ENCODE results near the gene CCL16.
"Not testable (repeated sequence)": the region's sequence is repeated elsewhere in the genome, so short reads cannot be mapped to it uniquely, and the experiment has no call there.

The CCL16 gene

GRCh38 chr17:35984140-35984539, 2.8 kb upstream of the CCL16 start:
- DNase-seq, result no peak

- DNase-seq, result no peak
These were observed 1.3 kb upstream of the CCL16 start for GRCh38 chr17:35982409-35983191.

DNA sequence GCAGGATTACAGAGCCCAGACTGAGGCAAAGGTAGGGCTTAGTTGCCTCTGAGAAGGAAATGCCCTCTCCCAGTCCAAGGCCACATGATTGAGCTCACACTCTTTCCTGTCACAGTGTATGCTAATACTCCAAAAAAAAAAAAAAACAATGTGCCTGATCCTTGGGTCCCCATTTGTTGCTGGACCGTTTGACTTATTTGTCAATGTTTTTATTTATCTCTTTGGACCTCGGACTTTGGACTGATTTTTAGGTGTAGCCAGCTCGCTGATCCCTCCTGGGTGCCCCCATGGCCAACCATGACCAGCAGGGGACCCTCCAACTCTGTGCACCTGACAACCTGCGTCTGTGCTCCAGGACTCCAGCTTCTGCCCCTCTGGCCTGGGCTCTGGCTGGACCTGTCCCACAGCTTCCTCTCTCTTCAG, 622 bp upstream of the CCL16 start:
- no peak for DNase-seq

DNA sequence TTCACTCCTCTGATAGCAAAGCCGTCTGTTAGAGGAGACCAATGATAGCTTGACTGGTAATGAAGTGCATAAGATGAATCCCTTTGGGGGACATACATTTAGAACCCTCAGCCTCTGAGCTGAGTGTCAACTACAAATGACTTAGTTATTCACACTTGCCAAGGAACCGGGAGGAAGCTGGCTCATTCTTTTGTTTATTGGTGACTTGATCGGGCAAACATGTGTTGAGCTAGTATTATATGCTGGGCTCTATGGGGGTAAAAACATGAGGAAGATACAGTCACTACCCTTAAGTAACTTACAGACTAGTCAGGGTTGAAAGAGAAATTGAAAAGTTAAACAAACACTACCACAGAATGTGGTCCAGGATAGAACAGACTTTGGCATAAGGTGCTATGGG, 3.0 kb downstream of the CCL16 start:
- no peak for DNase-seq

GRCh38 chr17:35977509-35977908, 3.8 kb downstream of the CCL16 start:
- DNase-seq, result no peak

DNA sequence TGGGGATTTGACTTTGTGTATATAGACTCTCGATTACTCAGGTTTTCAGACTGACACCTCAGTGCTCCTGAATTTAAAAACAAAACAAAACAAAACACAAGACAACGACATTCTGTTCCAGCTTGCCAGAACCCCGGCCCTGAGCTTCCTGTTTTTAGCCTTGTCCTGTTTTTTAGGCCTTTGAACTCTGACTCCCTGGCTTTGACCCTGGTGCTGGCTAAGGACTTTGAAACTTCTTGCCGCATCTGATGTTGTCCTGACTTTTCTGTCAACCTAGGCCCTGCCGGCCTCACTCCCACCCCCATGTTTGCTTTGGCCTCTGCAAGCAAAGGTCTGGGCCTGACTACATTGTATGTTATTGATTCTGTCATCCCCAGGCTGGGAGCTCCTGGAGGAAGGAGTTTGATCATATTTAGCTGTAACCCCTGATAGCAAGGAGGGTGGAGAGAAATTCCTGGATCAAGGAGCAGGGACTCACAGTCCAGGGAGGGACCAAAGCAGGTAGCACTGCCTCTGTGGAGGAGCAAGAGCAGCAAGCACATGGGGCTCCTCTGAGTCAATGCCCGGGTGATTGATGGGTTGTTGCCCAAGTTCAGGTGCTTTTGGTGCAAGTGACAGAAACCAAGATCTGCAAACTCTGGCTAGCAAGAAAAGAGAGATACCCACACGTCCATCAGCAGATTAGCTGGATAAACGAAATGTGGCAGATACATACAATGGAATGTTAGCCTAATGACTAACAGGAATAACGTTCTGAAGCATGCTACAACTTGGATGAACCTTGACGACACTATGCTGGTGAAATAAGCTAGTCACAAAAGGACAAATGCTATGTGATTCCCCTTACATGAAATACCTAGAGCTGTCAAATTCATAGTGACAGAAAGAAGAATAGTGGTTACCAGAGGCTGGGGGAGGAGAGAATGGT, 7.7 kb downstream of the CCL16 start:
- DNase-seq, result no peak

- DNase-seq, result no peak
These were observed 8.4 kb downstream of the CCL16 start for GRCh38 chr17:35972945-35973332.

DNA sequence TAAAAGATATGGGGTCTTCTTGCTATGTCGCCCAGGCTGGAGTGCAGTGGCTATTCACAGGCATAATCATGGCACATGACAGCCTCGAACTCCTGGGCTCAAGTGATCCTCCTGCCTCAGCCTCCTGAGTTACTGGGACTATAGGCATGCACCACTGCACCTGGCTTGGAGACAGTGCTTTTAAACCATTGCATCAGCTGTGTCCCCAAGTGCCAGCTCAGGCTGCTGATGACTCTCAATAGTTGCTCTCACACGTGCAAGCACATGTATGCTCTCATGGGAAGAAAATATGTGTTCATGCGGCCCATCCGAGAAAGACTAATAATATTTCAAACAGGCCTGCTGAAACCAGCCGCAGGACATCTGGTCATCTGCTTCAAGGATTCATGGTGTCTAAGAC, 8.8 kb downstream of the CCL16 start:
- DNase-seq, result no peak

DNA sequence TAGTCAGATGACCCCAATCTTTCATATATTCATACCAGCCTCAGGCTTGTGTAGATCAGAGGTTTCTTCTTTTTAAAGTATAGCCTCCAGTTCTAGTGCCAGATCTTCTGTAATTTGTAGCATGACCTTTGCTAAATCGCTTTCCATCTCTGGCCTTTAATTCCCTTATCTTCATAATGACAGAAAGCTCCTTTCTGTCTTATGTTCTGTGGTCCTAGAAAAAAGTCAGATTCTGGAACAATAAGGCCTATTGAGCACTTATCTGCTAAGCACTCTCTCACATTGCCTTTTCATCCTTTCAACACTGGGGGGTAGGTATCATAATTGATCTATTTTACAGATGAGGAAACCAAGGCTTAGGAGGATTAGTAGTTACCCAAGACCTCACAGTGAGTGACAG, 9.2 kb downstream of the CCL16 start:
- no peak for DNase-seq

DNA sequence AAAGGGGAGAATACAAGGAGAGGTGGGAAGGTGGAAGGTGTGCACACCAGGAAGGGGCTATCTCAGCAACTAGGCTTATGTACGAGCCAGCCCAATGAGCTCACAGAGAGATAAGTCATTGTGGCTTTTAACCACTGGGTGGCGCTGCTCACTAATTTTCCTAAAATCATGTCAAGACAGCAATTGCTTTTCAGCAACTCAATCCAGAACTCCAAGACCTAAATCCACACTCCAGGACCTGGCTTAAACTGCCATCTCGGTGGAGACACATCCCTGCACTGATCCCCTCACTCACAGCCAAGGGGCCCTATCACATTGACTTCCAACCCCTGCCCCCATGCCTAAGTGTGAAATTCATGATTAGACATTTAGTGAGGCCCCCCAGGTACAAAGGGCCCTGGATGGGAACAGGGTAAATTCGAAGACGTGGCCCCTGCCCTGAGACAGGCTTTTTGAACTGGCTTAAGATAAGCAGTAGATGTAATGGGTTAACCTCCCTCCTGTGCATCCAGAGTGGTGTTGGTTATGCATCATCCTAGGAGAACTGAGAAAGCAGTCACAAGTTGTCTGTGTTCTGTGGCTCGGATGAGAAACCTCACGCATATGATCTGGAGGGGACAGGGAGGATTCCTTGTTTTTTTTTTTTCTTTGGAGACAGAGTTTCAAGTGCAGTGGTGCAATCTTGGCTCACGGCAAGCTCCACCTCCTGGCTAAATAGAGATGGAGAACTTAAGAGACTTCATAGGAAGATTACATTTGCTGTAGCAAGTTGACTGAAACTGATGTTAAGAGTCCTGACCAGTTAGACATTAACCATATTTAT, 11.5 kb downstream of the CCL16 start:
- peak; percentile 63 to 70 for DNase-seq

GRCh38 chr17:35968520-35969054, 12.7 kb downstream of the CCL16 start:
- DNase-seq, result no peak

DNA sequence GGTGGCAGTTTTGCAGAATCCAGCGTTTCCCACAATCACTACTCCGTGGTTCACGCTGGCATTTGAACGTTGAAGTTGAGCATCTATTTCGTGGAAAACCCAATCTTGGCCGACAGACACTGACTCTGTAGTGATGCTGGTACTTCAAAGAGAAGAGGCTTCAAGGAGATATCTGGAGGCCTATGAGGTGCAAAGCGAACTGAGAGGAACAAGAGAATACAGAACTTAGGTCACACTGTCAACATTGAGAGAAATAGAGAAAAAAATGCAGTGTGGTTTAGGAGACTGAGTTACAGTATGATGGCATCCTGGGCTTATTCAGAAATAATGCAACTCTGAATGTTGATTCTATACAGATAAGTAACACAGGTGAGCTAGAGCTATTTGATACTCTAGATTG, 16.0 kb downstream of the CCL16 start:
- DNase-seq, result no peak

DNA sequence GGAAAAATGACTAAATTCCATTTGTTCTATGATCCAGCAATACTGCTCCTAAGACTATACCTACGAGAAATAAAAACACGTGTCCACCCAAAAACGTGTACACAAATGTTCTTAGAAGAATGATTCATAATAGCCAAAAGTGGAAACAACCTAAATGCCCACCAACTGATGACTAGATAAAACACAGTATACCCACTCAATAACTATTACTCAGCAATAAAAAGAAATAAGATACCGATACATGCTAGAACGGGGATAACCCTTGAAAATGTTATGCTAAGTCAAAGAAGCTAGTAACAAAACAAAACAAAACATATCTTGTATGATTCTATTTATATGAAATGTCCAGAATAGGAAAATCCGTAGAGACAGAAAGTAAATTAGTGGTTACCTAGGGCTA, 17.6 kb downstream of the CCL16 start:
- DNase-seq, result no peak

DNA sequence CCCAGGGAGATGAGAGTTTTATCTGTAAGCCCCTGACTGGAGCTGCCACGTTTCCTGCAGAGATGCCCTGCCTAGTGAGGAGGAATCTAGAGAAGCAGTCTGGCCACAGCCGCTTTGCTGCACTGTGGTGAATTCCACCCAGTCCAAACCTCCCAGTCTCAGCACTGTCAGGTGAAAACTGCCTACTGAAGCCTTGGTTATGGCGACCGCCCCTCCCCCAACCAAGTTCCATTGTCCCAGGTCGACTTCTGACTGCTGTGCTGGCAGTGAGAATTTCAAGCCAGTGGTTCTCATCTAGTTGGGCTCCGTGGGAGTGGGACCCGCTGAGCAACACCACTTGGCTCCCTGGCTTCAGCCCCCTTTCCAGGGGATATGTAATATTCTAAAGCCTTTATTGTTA, 27.6 kb downstream of the CCL16 start:
- DNase-seq, result no peak

- no peak for DNase-seq
These were observed 31.9 kb downstream of the CCL16 start for GRCh38 chr17:35949401-35949800.

GRCh38 chr17:35948092-35948491, 33.2 kb downstream of the CCL16 start:
- no peak for DNase-seq

DNA sequence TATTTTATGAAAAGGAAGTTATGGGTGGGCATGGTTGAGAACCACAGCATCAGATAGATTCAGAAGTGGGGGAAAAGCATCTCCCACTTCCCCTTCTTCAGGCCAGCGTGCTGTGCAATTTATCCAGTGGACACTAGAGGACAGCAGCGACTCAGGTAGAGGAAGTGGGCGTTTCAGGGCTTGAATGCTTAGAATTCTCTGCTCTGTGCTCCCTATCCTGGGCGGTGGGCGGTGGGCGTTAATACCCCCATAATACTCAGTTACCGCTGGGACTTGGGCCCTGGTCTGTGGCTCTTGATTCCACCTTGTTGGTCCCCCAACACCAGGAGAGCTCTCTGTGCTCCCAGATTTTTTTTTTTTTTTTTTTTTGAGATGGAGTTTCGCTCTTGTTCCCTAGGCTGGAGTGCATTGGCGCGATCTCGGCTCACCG, 34.1 kb downstream of the CCL16 start:
- no peak for DNase-seq

DNA sequence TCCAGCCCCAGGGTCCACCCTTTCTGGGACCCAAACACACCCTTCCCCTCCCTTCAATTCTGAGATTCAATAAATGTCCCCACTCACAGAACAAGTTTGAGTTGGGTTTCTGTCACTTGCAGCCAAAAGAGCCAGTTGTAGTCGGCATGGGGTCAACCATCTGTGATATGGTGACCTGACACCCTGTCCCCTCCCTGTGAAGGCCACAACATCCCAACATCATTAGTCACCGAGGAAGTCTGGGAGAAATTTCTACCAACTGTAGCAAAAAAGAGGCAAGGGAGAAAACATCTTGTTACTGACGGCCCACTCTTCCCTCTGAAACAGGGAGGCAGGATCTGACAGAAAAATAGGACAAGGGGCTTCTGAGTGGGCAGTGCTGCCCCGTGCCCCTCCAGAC, 37.1 kb downstream of the CCL16 start:
- DNase-seq, result no peak

DNA sequence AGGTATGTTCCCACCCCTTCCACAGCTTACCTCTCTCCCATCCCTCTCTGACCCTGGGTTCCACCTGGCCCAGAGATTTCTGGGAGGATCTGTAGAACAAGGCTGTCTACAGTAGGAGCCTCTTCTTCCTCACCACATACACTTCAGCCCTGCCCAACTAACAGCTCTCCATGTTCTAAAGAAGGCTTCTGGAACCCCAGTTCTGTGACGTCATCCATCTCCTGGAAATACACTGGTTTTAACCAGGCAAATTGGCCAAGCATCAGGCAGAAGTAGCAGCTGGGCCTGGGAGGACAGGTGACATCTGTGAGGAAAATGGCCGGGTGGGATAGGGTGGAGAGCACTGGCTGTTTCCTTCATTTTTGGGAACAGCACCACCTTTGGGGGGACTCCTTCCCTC, 37.8 kb downstream of the CCL16 start, which contains the start of gene LYZL6:
Gene LYZL6 (minus strand): TSS at position 177 of the 400 bp plus-strand sequence. CDS start 4,357 bp downstream, outside the sequence.
- DNase-seq, result no peak

- no peak for DNase-seq
These were observed 38.6 kb downstream of the CCL16 start for GRCh38 chr17:35942588-35943186.

GRCh38 chr17:35938492-35938891, 42.8 kb downstream of the CCL16 start:
- DNase-seq, result not testable (repeated sequence)

GRCh38 chr17:35936063-35936462, 45.2 kb downstream of the CCL16 start:
- no peak for DNase-seq
